ENCODE data around the gene RHBG.
A peak's percentile ranks its signal among the peaks of the same experiment; 100 is the strongest.
"Not testable (repeated sequence)": the region's sequence is repeated elsewhere in the genome, so short reads cannot be mapped to it uniquely, and the experiment has no call there.

RHBG gene

GRCh38 chr1:156365754-156366153, 3.3 kb upstream of the RHBG start:
- DNase-seq, result no peak

GRCh38 chr1:156366378-156367166, 2.4 kb upstream of the RHBG start:
- DNase-seq, result no peak

GRCh38 chr1:156367383-156368156, 1.4 kb upstream of the RHBG start:
- DNase-seq, result no peak

GRCh38 chr1:156368157-156368658, 803 bp upstream of the RHBG start:
- DNase-seq, result no peak

- not testable (repeated sequence) for DNase-seq
Measured at GRCh38 chr1:156369685-156370286, 775 bp downstream of the RHBG start.

GRCh38 chr1:156371553-156372264, 2.7 kb downstream of the RHBG start:
- no peak for DNase-seq

- no peak for DNase-seq
Measured at GRCh38 chr1:156372265-156372586, 3.2 kb downstream of the RHBG start.

- no peak for DNase-seq
Measured at GRCh38 chr1:156372876-156373275, 3.9 kb downstream of the RHBG start.

GRCh38 chr1:156373546-156373945, 4.5 kb downstream of the RHBG start:
- DNase-seq, result no peak

- no peak for DNase-seq
Measured at GRCh38 chr1:156376146-156376545, 7.1 kb downstream of the RHBG start.

- DNase-seq, result no peak
Measured at GRCh38 chr1:156376958-156377919, 8.2 kb downstream of the RHBG start.

GRCh38 chr1:156378557-156378956, 9.5 kb downstream of the RHBG start:
- DNase-seq, result no peak

GRCh38 chr1:156379420-156380165, 10.6 kb downstream of the RHBG start:
- DNase-seq, result no peak

- no peak for DNase-seq
Measured at GRCh38 chr1:156382561-156382960, 13.6 kb downstream of the RHBG start.

- DNase-seq, result peak; percentile 65
Measured at GRCh38 chr1:156383023-156383422, 14.0 kb downstream of the RHBG start.

- no peak for DNase-seq
Measured at GRCh38 chr1:156384007-156384406, 15.0 kb downstream of the RHBG start.

GRCh38 chr1:156384658-156385057, 15.6 kb downstream of the RHBG start:
- DNase-seq, result no peak

GRCh38 chr1:156385534-156386031, 16.6 kb downstream of the RHBG start:
- DNase-seq, result peak; percentile 71

GRCh38 chr1:156386134-156386901, 17.3 kb downstream of the RHBG start:
- DNase-seq, result no peak
